Activated B cell treated with CpG ODN at 0.5 μM for 24 hours (primary cell): ENCODE measurements around the gene C9orf152. TPM values are rescaled to one million over a fixed set of nuclear protein-coding genes. Genes with fewer than 3 reads are reported as not detected.

ENCODE experiments used
- ATAC-seq: fragments of 200-7000 bp; cut with Tn5 transposase; one replicate; pipeline ENCODE4 v1.10.0; 2021; ENCODE audit warnings: low read depth, mild to moderate bottlenecking, moderate library complexity
- CTCF ChIA-PET: fragments of 350-600 bp; sonication (Branson Sonifier 250); formaldehyde crosslinking; loops from one replicate; lab custom pipeline; 2021; ENCODE audit warnings: antibody characterized with exemption; lab: Charles Lee
- POLR2A ChIA-PET: fragments of 350-600 bp; sonication (Branson Sonifier 250); formaldehyde crosslinking; loops from one replicate; lab custom pipeline; 2021; ENCODE audit warnings: antibody characterized with exemption; lab: Charles Lee
- DNase-seq: peaks from one replicate; pipeline ENCODE4 v3.0.0; 2022
- H3K27ac Mint-ChIP-seq: one replicate; pipeline ENCODE4 v1.8.0; 2020; ENCODE audit warnings: mixed read lengths
- H3K27me3 Mint-ChIP-seq: one replicate; pipeline ENCODE4 v1.8.0; 2021; ENCODE audit warnings: mixed read lengths
- H3K36me3 Mint-ChIP-seq: one replicate; pipeline ENCODE4 v1.8.0; 2021; ENCODE audit warnings: low read depth, mixed read lengths
- H3K4me1 Mint-ChIP-seq: one replicate; pipeline ENCODE4 v1.8.0; 2021; ENCODE audit warnings: mixed read lengths
- H3K4me3 Mint-ChIP-seq: one replicate; pipeline ENCODE4 v1.8.0; 2020; ENCODE audit warnings: mild to moderate bottlenecking, mixed read lengths
- H3K9me3 Mint-ChIP-seq: one replicate; pipeline ENCODE4 v1.8.0; 2020; ENCODE audit warnings: mixed read lengths
- CTCF ChIP-seq: fragments of 200-600 bp; IDR thresholded peaks from one replicate; pipeline ENCODE4 v1.8.0; 2022; ENCODE audit warnings: antibody characterized with exemption, mild to moderate bottlenecking
- intact Hi-C: fragments of 100-400 bp; cut with micrococcal nuclease; formaldehyde crosslinking; loops from one replicate; pipeline ENCODE4 v1.15.1; 2024
- total RNA-seq: library from RNA; stranded (reverse); gene quantifications from 2 replicates; pipeline ENCODE4 v1.2.3, GENCODE V29; 2022

C9orf152 gene
- total RNA-seq, 1 donor from 2014 or later: not detected

GRCh38 chr9:110178281-110178680 lies 29.7 kb downstream of the C9orf152 start:
- DNase-seq (no peak), ATAC-seq (no peak)
- intact Hi-C loops: no loop called here
- ChIA-PET POLR2A (interaction anchor here (0.6 to 0.8 kb wide), 2 partner anchors 78 to 126 kb away, joined by 3 to 4 read pairs; partner anchors contain the start of gene TXN), CTCF (no interaction called here)
- Mint-ChIP-seq H3K4me1 (peaks cover 3% of the 10 kb centered on the region), H3K4me3 (no peak overlapping the region), H3K9me3 (peaks cover 8% of the 10 kb centered on the region), H3K36me3 (peaks cover 4% of the 10 kb centered on the region), H3K27ac (no peak overlapping the region), H3K27me3 (no peaks in the 10 kb centered on the region)
- TF ChIP-seq CTCF: no peak

- Mint-ChIP-seq H3K27me3 (no peaks in the 10 kb centered on the region), H3K36me3 (peaks cover 27% of the 10 kb centered on the region)
- CTCF ChIA-PET: no interaction called here
Measured at GRCh38 chr9:110175275-110175968, 32.5 kb downstream of the C9orf152 start.

GRCh38 chr9:110173322-110173642 lies 34.7 kb downstream of the C9orf152 start:
- POLR2A ChIA-PET: interaction anchor here (0.6 kb wide), 2 partner anchors 8 to 23 kb away, joined by 3 to 11 read pairs; no protein-coding TSS in a partner anchor

More at GRCh38 chr9:110175275-110175968, 32.5 kb downstream of the C9orf152 start:
- Mint-ChIP-seq H3K4me3 (no peak overlapping the region), H3K27ac (no peak overlapping the region), H3K9me3 (peaks cover under 1% of the 10 kb centered on the region), H3K4me1 (peaks cover 6% of the 10 kb centered on the region)
- TF ChIP-seq CTCF: no peak
- peak; percentile 22 for ATAC-seq
- intact Hi-C loops: no loop called here
- no peak for DNase-seq
- POLR2A ChIA-PET: no interaction called here

GRCh38 chr9:110170357-110171257 lies 37.4 kb downstream of the C9orf152 start:
- Mint-ChIP-seq H3K9me3 (no peaks in the 10 kb centered on the region), H3K36me3 (peaks cover 71% of the 10 kb centered on the region), H3K4me3 (no peak overlapping the region), H3K27me3 (no peaks in the 10 kb centered on the region), H3K4me1 (peaks cover 11% of the 10 kb centered on the region), H3K27ac (peak overlapping the region; percentile 9)
- ChIA-PET CTCF (no interaction called here), POLR2A (interaction anchor here (0.6 to 1.6 kb wide), 2 partner anchors 9 to 263 kb away, joined by 3 to 6 read pairs; no protein-coding TSS in a partner anchor)
- intact Hi-C loops: no loop called here
- peak; percentile 38 for ATAC-seq
- TF ChIP-seq CTCF: no peak
- DNase-seq: no peak

More at GRCh38 chr9:110173322-110173642, 34.7 kb downstream of the C9orf152 start:
- no peaks in the 10 kb centered on the region for H3K9me3 Mint-ChIP-seq
- no peaks in the 10 kb centered on the region for H3K27me3 Mint-ChIP-seq
- intact Hi-C loops: no loop called here
- no peak for ATAC-seq
- TF ChIP-seq CTCF: no peak
- CTCF ChIA-PET: interaction anchor here (1.4 kb wide), 1 partner anchor 10 kb away, joined by 4 read pairs; no protein-coding TSS in a partner anchor
- peak overlapping the region; percentile 56 for H3K27ac Mint-ChIP-seq
- DNase-seq: no peak
- peaks cover 6% of the 10 kb centered on the region for H3K4me1 Mint-ChIP-seq
- H3K4me3 Mint-ChIP-seq: no peak overlapping the region
- H3K36me3 Mint-ChIP-seq: peaks cover 48% of the 10 kb centered on the region

GRCh38 chr9:110168486-110168885 lies 39.5 kb downstream of the C9orf152 start:
- H3K36me3 Mint-ChIP-seq: peaks cover 74% of the 10 kb centered on the region
- POLR2A ChIA-PET: no interaction called here

More at GRCh38 chr9:110168486-110168885, 39.5 kb downstream of the C9orf152 start:
- intact Hi-C loops: no loop called here
- Mint-ChIP-seq H3K27ac (no peak overlapping the region), H3K9me3 (no peaks in the 10 kb centered on the region), H3K27me3 (no peaks in the 10 kb centered on the region), H3K4me3 (no peak overlapping the region), H3K4me1 (peaks cover 15% of the 10 kb centered on the region)
- DNase-seq (no peak), ATAC-seq (no peak)
- no peak for TF ChIP-seq CTCF
- CTCF ChIA-PET: no interaction called here
